Left cardiac atrium (tissue), 4 donors: ENCODE results near the gene EML6. TPM values are rescaled to one million over a fixed set of nuclear protein-coding genes. Genes with fewer than 3 reads are reported as not detected.
"Not testable (repeated sequence)": the region's sequence is repeated elsewhere in the genome, so short reads cannot be mapped to it uniquely, and the experiment has no call there.

ENCODE experiments used
- ATAC-seq, 2 donors: fragments of 200-7000 bp; cut with Tn5 transposase; one replicate each; pipeline ENCODE4 v1.9.1; 2020; ENCODE audit warnings: mild to moderate bottlenecking in 2 of 2, moderate library complexity in 2 of 2
- DNase-seq: peaks from one replicate; pipeline ENCODE4 v3.0.0-alpha.2; 2020
- intact Hi-C, 2 donors: fragments of 100-400 bp; cut with DNase I; formaldehyde crosslinking; loops; one replicate each; pipeline versions ENCODE4 v1.14.1 to v1.15.1; 2022 to 2023
- total RNA-seq, 2 donors: library from RNA; stranded (reverse); fragmentation: NEBNext Ultra II Directional; extraction: Animal tissue kit (Norgen Biotek cat#: 25700); gene quantifications; one replicate each; pipeline ENCODE4 v1.2.1, GENCODE V29; 2021
- donor health status: DM: no; HTN: yes; CAD: no.
- donor health status: DM: no; HTN: yes; CAD: no; lungs with severe emphysema.
- donor health status: DM: yes; HTN: yes; CAD: no.
- donor health status: Dilated cardiomyopathy.

Gene EML6
- total RNA-seq, 2 donors from 2014 or later = 0.52 to 0.62 TPM

- ATAC-seq (no peak), DNase-seq (no peak)
- intact Hi-C loops = no loop called here
These were observed 242.8 kb downstream of the EML6 start for GRCh38 chr2:54966165-54966832.

- no peak for DNase-seq
- intact Hi-C loops = no loop called here
- no peak for ATAC-seq
These were observed 243.4 kb downstream of the EML6 start for GRCh38 chr2:54966837-54967236.

- no peak for ATAC-seq
- intact Hi-C loops = no loop called here
These were observed 243.8 kb downstream of the EML6 start for GRCh38 chr2:54967269-54967668.

GRCh38 chr2:54967759-54968365, 244.4 kb downstream of the EML6 start:
- DNase-seq (no peak), ATAC-seq (peak in 1 of 2 donors; percentile 33)
- intact Hi-C loops = no loop called here

More at GRCh38 chr2:54967269-54967668, 243.8 kb downstream of the EML6 start:
- no peak for DNase-seq

- ATAC-seq (peak; percentile 28 to 37), DNase-seq (no peak)
- intact Hi-C loops = no loop called here
These were observed 245.2 kb downstream of the EML6 start for GRCh38 chr2:54968561-54969218.

- peak; percentile 39 to 75 for ATAC-seq
- intact Hi-C loops = no loop called here
- no peak for DNase-seq
These were observed 246.0 kb downstream of the EML6 start for GRCh38 chr2:54969295-54969939.

- ATAC-seq (no peak), DNase-seq (no peak)
- intact Hi-C loops = no loop called here
These were observed 246.5 kb downstream of the EML6 start for GRCh38 chr2:54969940-54970338.

- ATAC-seq = no peak
- no peak for DNase-seq
- intact Hi-C loops = no loop called here
These were observed 251.7 kb downstream of the EML6 start for GRCh38 chr2:54975175-54975574.

GRCh38 chr2:54975598-54976492, 252.4 kb downstream of the EML6 start:
- intact Hi-C loops = no loop called here
- ATAC-seq = peak in 1 of 2 donors; percentile 25
- DNase-seq = no peak

GRCh38 chr2:54977149-54977548, 253.7 kb downstream of the EML6 start:
- intact Hi-C loops = no loop called here
- peak in 1 of 2 donors; percentile 16 for ATAC-seq

GRCh38 chr2:54979321-54980044, 256.0 kb downstream of the EML6 start:
- no peak for ATAC-seq
- no peak for DNase-seq
- intact Hi-C loops = no loop called here

More at GRCh38 chr2:54977149-54977548, 253.7 kb downstream of the EML6 start:
- DNase-seq = no peak

- DNase-seq = no peak
- ATAC-seq = no peak
- intact Hi-C loops = no loop called here
These were observed 257.9 kb downstream of the EML6 start for GRCh38 chr2:54981385-54981784.

- ATAC-seq (peak in 1 of 2 donors; percentile 35), DNase-seq (no peak)
- intact Hi-C loops = no loop called here
These were observed 260.1 kb downstream of the EML6 start for GRCh38 chr2:54983345-54984220.

- no peak for ATAC-seq
- DNase-seq = no peak
- intact Hi-C loops = no loop called here
These were observed 261.0 kb downstream of the EML6 start for GRCh38 chr2:54984476-54984875.

- no peak for ATAC-seq
- intact Hi-C loops = no loop called here
These were observed 262.8 kb downstream of the EML6 start for GRCh38 chr2:54986264-54986663.

GRCh38 chr2:54988612-54989011, 265.1 kb downstream of the EML6 start:
- DNase-seq (no peak), ATAC-seq (no peak)
- intact Hi-C loops = no loop called here

More at GRCh38 chr2:54986264-54986663, 262.8 kb downstream of the EML6 start:
- no peak for DNase-seq

- intact Hi-C loops, DNase-seq, ATAC-seq: not testable (repeated sequence)
These were observed 267.2 kb downstream of the EML6 start for GRCh38 chr2:54990694-54991093.
